Breast epithelium (tissue), 4 donors: ENCODE data around the gene ENOX1. TPM values are rescaled to one million over a fixed set of nuclear protein-coding genes. Genes with fewer than 3 reads are reported as not detected.

Experiments used
- DNase-seq, 2 donors: peaks; one replicate each; pipeline ENCODE4 v3.0.0-alpha.2; 2019; ENCODE audit warnings: low spot score in 2 of 2
- H3K27ac ChIP-seq, 2 donors: fragments of 200-600 bp; sonication (generic) in 1 of 2; one replicate each; pipeline ENCODE4 v1.5.1; 2016 to 2019; ENCODE audit warnings: mild to moderate bottlenecking in 1 of 2
- H3K27me3 ChIP-seq, 2 donors: fragments of 200-600 bp; sonication (generic) in 1 of 2; one replicate each; pipeline versions ENCODE4 v1.5.1 to v1.6.0; 2017 to 2019; ENCODE audit warnings: control low read depth in 1 of 2, mild to moderate bottlenecking in 1 of 2
- H3K36me3 ChIP-seq: fragments of 200-600 bp; one replicate; pipeline ENCODE4 v1.5.1; 2019
- H3K4me1 ChIP-seq, 2 donors: fragments of 200-600 bp; sonication (generic); one replicate each; pipeline ENCODE4 v1.5.1; 2016 to 2019; ENCODE audit warnings: control low read depth in 1 of 2
- H3K4me3 ChIP-seq, 3 donors: fragments of 200-600 bp; sonication (generic); 1 replicate in 2 of 3; 2 replicates in 1 of 3; pipeline ENCODE4 v1.5.1; 2016 to 2019; ENCODE audit warnings: mild to moderate bottlenecking in 3 of 3, moderate library complexity in 2 of 3
- H3K9me3 ChIP-seq, 2 donors: fragments of 200-600 bp; sonication (generic) in 1 of 2; one replicate each; pipeline ENCODE4 v1.5.1; 2016 to 2019; ENCODE audit warnings: control low read depth in 1 of 2
- CTCF ChIP-seq, 3 donors: fragments of 450-650 bp; IDR thresholded peaks; one replicate each; pipeline ENCODE4 v1.5.1; 2016 to 2017; ENCODE audit warnings: antibody characterized with exemption in 3 of 3, mild to moderate bottlenecking in 3 of 3, moderate library complexity in 3 of 3
- POLR2A ChIP-seq: fragments of 450-650 bp; IDR thresholded peaks from one replicate; pipeline ENCODE4 v1.6.1; 2016; ENCODE audit warnings: antibody characterized with exemption, mild to moderate bottlenecking, moderate library complexity
- POLR2AphosphoS5 ChIP-seq, 3 donors: sonication (generic); formaldehyde crosslinking; IDR thresholded peaks; one replicate each; pipeline ENCODE4 v1.6.1; 2017; ENCODE audit warnings: antibody characterized with exemption in 3 of 3
- intact Hi-C: fragments of 100-400 bp; cut with DNase I; formaldehyde crosslinking; loops from one replicate; pipeline ENCODE4 v1.15.1; 2023; ENCODE audit warnings: low total_unique reads
- total RNA-seq, 3 donors: library from RNA; depleted of rRNA; stranded (reverse); fragments of >200 nt; gene quantifications; one replicate each; pipeline ENCODE4 v1.1.0, GENCODE V29; 2016

The ENOX1 gene
- total RNA-seq, 3 donors from 2014 or later = 1.9 to 2.3 (median 2.0) TPM

- TF ChIP-seq POLR2A (no peak), CTCF (IDR thresholded peaks at IDR 0.05) (no peak), POLR2AphosphoS5 (IDR thresholded peaks at IDR 0.05) (no peak)
- Histone ChIP-seq H3K4me1 (no peaks in the 10 kb centered on the region), H3K27ac (no peak overlapping the region), H3K4me3 (no peak overlapping the region), H3K27me3 (no peaks in the 10 kb centered on the region), H3K36me3 (no peaks in the 10 kb centered on the region), H3K9me3 (peaks cover 0 to 6% of the 10 kb centered on the region in 2 donors)
- intact Hi-C loops = no loop called here
- DNase-seq = no peak
These were observed 403.1 kb downstream of the ENOX1 start for GRCh38 chr13:43383498-43384165.

GRCh38 chr13:43379738-43380137 lies 407.0 kb downstream of the ENOX1 start:
- no peaks in the 10 kb centered on the region for H3K4me1 ChIP-seq
- peaks cover 0 to 6% of the 10 kb centered on the region in 2 donors for H3K9me3 ChIP-seq
- intact Hi-C loops = no loop called here
- DNase-seq = no peak
- no peak for TF ChIP-seq CTCF (IDR thresholded peaks at IDR 0.05)
- no peak for TF ChIP-seq POLR2A
- TF ChIP-seq POLR2AphosphoS5 (IDR thresholded peaks at IDR 0.05) = no peak
- no peaks in the 10 kb centered on the region for H3K27me3 ChIP-seq
- H3K4me3 ChIP-seq = no peak overlapping the region
- H3K27ac ChIP-seq = no peak overlapping the region
- no peaks in the 10 kb centered on the region for H3K36me3 ChIP-seq

DNA sequence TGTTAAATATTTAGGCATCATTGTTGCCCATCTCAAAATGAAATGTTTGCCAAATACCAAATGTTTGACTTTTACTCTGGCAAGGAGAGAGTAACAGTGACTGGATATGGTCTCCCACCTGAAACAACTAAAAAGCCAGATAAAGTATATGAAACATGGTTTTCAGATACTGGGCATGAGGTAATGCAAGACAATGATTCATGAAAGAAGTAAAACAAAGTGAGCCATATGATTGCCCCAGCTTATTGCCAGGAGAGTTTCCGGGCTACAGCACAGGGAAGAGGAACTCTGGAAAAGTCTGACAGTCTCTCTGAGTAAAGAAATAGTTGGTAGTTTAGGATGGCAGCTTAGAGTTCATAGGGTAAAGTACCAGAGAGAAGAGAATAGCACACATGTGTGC lies 408.8 kb downstream of the ENOX1 start:
- no peak for TF ChIP-seq POLR2AphosphoS5 (IDR thresholded peaks at IDR 0.05)
- no peak for TF ChIP-seq CTCF (IDR thresholded peaks at IDR 0.05)
- no peak for TF ChIP-seq POLR2A
- intact Hi-C loops = no loop called here
- no peak overlapping the region for H3K4me3 ChIP-seq
- no peaks in the 10 kb centered on the region for H3K27me3 ChIP-seq
- no peaks in the 10 kb centered on the region for H3K36me3 ChIP-seq
- no peak for DNase-seq
- H3K9me3 ChIP-seq = peaks cover 0 to 6% of the 10 kb centered on the region in 2 donors
- H3K4me1 ChIP-seq = no peaks in the 10 kb centered on the region
- H3K27ac ChIP-seq = no peak overlapping the region

DNA sequence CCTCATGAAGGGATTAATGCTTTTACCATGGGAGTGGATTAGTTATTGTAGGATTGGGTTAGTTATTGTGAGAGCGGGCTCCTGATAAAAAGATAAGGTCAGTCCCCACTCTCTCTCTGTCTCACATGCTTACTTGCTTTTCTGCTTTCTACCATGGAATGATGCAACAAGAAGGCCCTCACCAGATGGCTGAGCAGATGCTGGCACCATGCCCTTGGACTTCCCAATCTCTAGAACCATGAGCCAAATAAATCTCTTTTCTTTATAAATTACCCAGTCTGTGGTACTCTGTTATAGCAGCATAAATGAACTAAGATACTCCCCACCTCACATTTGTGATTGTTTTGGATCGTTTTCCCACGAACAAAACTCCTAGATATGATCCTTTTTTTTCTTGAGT lies 409.6 kb downstream of the ENOX1 start:
- Histone ChIP-seq H3K9me3 (peaks cover 0 to 6% of the 10 kb centered on the region in 2 donors), H3K4me3 (no peak overlapping the region), H3K27me3 (no peaks in the 10 kb centered on the region), H3K36me3 (no peaks in the 10 kb centered on the region), H3K27ac (no peak overlapping the region), H3K4me1 (no peaks in the 10 kb centered on the region)
- intact Hi-C loops = no loop called here
- no peak for DNase-seq
- TF ChIP-seq POLR2AphosphoS5 (IDR thresholded peaks at IDR 0.05) (no peak), CTCF (IDR thresholded peaks at IDR 0.05) (no peak), POLR2A (no peak)

DNA sequence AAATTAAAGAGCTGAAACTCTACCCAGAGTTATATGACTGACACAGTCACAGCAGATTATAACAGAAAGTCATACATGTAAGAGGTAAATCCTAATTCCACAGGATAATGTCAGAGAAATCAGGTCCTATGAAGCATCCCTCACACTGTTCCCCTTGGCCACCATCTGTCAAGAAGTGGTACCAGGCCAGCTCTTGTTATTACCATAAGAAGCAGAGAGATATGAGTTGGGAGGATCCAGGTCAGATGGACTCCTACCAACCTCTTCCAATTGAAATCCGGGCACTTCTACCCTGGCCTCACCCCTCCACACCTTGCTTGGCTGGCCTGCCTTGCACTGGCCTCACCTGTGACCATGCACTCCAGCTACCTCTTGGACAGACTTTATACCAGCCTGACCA lies 410.2 kb downstream of the ENOX1 start:
- Histone ChIP-seq H3K9me3 (peaks cover 0 to 6% of the 10 kb centered on the region in 2 donors), H3K4me3 (no peak overlapping the region), H3K27ac (no peak overlapping the region), H3K4me1 (no peaks in the 10 kb centered on the region), H3K36me3 (no peaks in the 10 kb centered on the region), H3K27me3 (no peaks in the 10 kb centered on the region)
- no peak for TF ChIP-seq CTCF (IDR thresholded peaks at IDR 0.05)
- no peak for TF ChIP-seq POLR2AphosphoS5 (IDR thresholded peaks at IDR 0.05)
- no peak for DNase-seq
- intact Hi-C loops = no loop called here
